ENCODE results near the gene VPS13D. TPM values are rescaled to one million over a fixed set of nuclear protein-coding genes. Genes with fewer than 3 reads are reported as not detected.

VPS13D gene
- total RNA-seq, 1 experiment from 2014 or later = 30.7 TPM

- H3K9me3 ChIP-seq (ENCODE audit: low read length) = no peaks in the 10 kb centered on the region
- intact Hi-C loops (cut with micrococcal nuclease) = no loop called here
- POLR2A ChIA-PET (ENCODE audit: unreplicated experiment) = no interaction called here
- no peak overlapping the region for H3K4me2 ChIP-seq (ENCODE audit: low read length)
- H3K9me2 ChIP-seq (replicated peaks; ENCODE audit: low read length) = no peaks in the 10 kb centered on the region
- H3K36me3 ChIP-seq (ENCODE audit: low read depth, low read length) = no peaks in the 10 kb centered on the region
- no TSS peak for BruUV-seq (replicated peaks)
- no peaks in the 10 kb centered on the region for H4K20me1 ChIP-seq (ENCODE audit: low read length)
- DNase-seq (no peak), ATAC-seq (no peak)
- no peaks in the 10 kb centered on the region for H3K79me2 ChIP-seq (ENCODE audit: low read length)
- no peak overlapping the region for H3K27ac ChIP-seq (ENCODE audit: low read length)
- no peaks in the 10 kb centered on the region for H3F3A ChIP-seq (ENCODE audit: low read length, unreplicated experiment)
- CTCF ChIA-PET = no interaction called here
- no peak overlapping the region for H3K4me3 ChIP-seq (ENCODE audit: low read length)
- H3K4me1 ChIP-seq (ENCODE audit: insufficient read depth, low read length) = no peaks in the 10 kb centered on the region
- no peak overlapping the region for H2AFZ ChIP-seq (ENCODE audit: low read length)
- no peak overlapping the region for H3K9ac ChIP-seq (ENCODE audit: low read length)
- H3K27me3 ChIP-seq (ENCODE audit: low read length) = no peaks in the 10 kb centered on the region
- TF ChIP-seq EZH2 (IDR thresholded peaks at IDR 0.05; ENCODE audit: low read length, unreplicated experiment) (no peak), CTCF (conservative IDR thresholded peaks at IDR 0.05; ENCODE audit: low read depth, low read length) (no peak), EZH2phosphoT487 (IDR thresholded peaks at IDR 0.05; ENCODE audit: borderline replicate concordance, low read length) (no peak)
These were observed 310.9 kb downstream of the VPS13D start for GRCh38 chr1:12540580-12541273.

- Histone ChIP-seq H3F3A (ENCODE audit: low read length, unreplicated experiment) (no peaks in the 10 kb centered on the region), H3K9me3 (ENCODE audit: low read length) (no peaks in the 10 kb centered on the region), H3K9ac (ENCODE audit: low read length) (no peak overlapping the region), H3K27me3 (ENCODE audit: low read length) (no peaks in the 10 kb centered on the region), H3K4me3 (ENCODE audit: low read length) (no peak overlapping the region), H3K79me2 (ENCODE audit: low read length) (no peaks in the 10 kb centered on the region), H2AFZ (ENCODE audit: low read length) (no peak overlapping the region), H3K9me2 (replicated peaks; ENCODE audit: low read length) (no peaks in the 10 kb centered on the region), H3K4me2 (ENCODE audit: low read length) (no peak overlapping the region), H4K20me1 (ENCODE audit: low read length) (no peaks in the 10 kb centered on the region), H3K4me1 (ENCODE audit: insufficient read depth, low read length) (no peaks in the 10 kb centered on the region), H3K27ac (ENCODE audit: low read length) (no peak overlapping the region), H3K36me3 (ENCODE audit: low read depth, low read length) (no peaks in the 10 kb centered on the region)
- TF ChIP-seq EZH2 (IDR thresholded peaks at IDR 0.05; ENCODE audit: low read length, unreplicated experiment) (no peak), EZH2phosphoT487 (IDR thresholded peaks at IDR 0.05; ENCODE audit: borderline replicate concordance, low read length) (no peak), CTCF (conservative IDR thresholded peaks at IDR 0.05; ENCODE audit: low read depth, low read length) (no peak)
- no TSS peak for BruUV-seq (replicated peaks)
- ChIA-PET POLR2A (ENCODE audit: unreplicated experiment) (no interaction called here), CTCF (no interaction called here)
- ATAC-seq (no peak), DNase-seq (no peak)
- intact Hi-C loops (cut with micrococcal nuclease) = no loop called here
These were observed 311.7 kb downstream of the VPS13D start for GRCh38 chr1:12541274-12542137.

DNA sequence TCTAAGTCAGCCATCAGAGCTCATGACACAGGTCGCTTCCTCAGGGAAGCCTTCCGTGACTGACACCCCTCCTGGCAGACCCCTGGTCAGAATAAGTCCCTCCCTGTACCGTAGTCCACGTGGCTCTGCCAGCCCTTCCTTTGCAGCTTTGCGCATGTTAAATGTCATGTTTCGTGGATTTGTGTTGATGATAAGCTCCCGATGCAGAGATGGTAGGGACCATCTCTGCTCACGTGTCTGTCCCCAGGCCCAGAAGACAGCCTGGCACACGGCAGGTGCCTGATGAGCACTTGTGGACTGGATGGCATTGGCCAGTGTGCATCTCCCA lies 312.3 kb downstream of the VPS13D start:
- H3K27ac ChIP-seq (ENCODE audit: low read length) = no peak overlapping the region
- H3F3A ChIP-seq (ENCODE audit: low read length, unreplicated experiment) = no peaks in the 10 kb centered on the region
- H2AFZ ChIP-seq (ENCODE audit: low read length) = no peak overlapping the region
- TF ChIP-seq CTCF (conservative IDR thresholded peaks at IDR 0.05; ENCODE audit: low read depth, low read length) (no peak), EZH2phosphoT487 (IDR thresholded peaks at IDR 0.05; ENCODE audit: borderline replicate concordance, low read length) (no peak), EZH2 (IDR thresholded peaks at IDR 0.05; ENCODE audit: low read length, unreplicated experiment) (no peak)
- H3K4me2 ChIP-seq (ENCODE audit: low read length) = no peak overlapping the region
- H3K9ac ChIP-seq (ENCODE audit: low read length) = no peak overlapping the region
- ATAC-seq (no peak), DNase-seq (no peak)
- no peaks in the 10 kb centered on the region for H3K27me3 ChIP-seq (ENCODE audit: low read length)
- intact Hi-C loops (cut with micrococcal nuclease) = no loop called here
- ChIA-PET POLR2A (ENCODE audit: unreplicated experiment) (no interaction called here), CTCF (no interaction called here)
- no peaks in the 10 kb centered on the region for H3K9me3 ChIP-seq (ENCODE audit: low read length)
- no peaks in the 10 kb centered on the region for H3K79me2 ChIP-seq (ENCODE audit: low read length)
- no peaks in the 10 kb centered on the region for H3K4me1 ChIP-seq (ENCODE audit: insufficient read depth, low read length)
- BruUV-seq (replicated peaks) = no TSS peak
- no peaks in the 10 kb centered on the region for H3K36me3 ChIP-seq (ENCODE audit: low read depth, low read length)
- H3K9me2 ChIP-seq (replicated peaks; ENCODE audit: low read length) = no peaks in the 10 kb centered on the region
- no peaks in the 10 kb centered on the region for H4K20me1 ChIP-seq (ENCODE audit: low read length)
- no peak overlapping the region for H3K4me3 ChIP-seq (ENCODE audit: low read length)

All from PC-3 (cell line).